Esophagus squamous epithelium (tissue), 5 donors: ENCODE results near the gene ENTPD3. TPM values are rescaled to one million over a fixed set of nuclear protein-coding genes. Genes with fewer than 3 reads are reported as not detected.

Experiments
- DNase-seq: peaks from one replicate; lab custom pipeline; 2025; lab: John Stamatoyannopoulos, UW
- H3K27ac ChIP-seq, 4 donors: fragments of 200-600 bp; sonication (generic); one replicate each; pipeline ENCODE4 v1.5.1; 2016 to 2019; ENCODE audit warnings: mild to moderate bottlenecking in 1 of 4
- H3K27me3 ChIP-seq, 4 donors: fragments of 200-600 bp; sonication (generic); 1 replicate in 3 of 4; 2 replicates in 1 of 4; pipeline versions ENCODE4 v1.5.1 to v1.6.0; 2017 to 2021; ENCODE audit warnings: antibody characterized with exemption in 1 of 4
- H3K36me3 ChIP-seq, 3 donors: fragments of 200-600 bp; sonication (generic); one replicate each; pipeline ENCODE4 v1.5.1; 2016 to 2019
- H3K4me1 ChIP-seq, 3 donors: fragments of 200-600 bp; sonication (generic); one replicate each; pipeline ENCODE4 v1.5.1; 2017 to 2019
- H3K4me3 ChIP-seq, 4 donors: fragments of 200-600 bp; sonication (generic); 1 replicate in 3 of 4; 2 replicates in 1 of 4; pipeline ENCODE4 v1.5.1; 2016 to 2019; ENCODE audit warnings: mild to moderate bottlenecking in 2 of 4, moderate library complexity in 1 of 4
- H3K9me3 ChIP-seq, 3 donors: fragments of 200-600 bp; sonication (generic); one replicate each; pipeline ENCODE4 v1.5.1; 2016 to 2019
- CTCF ChIP-seq, 6 experiments: fragments of 450-650 bp in 4 of 6; fragments of 200-600 bp in 2 of 6; sonication (generic) in 2 of 6; IDR thresholded peaks; one replicate each; pipeline ENCODE4 v1.5.1; 2016 to 2019; ENCODE audit warnings: antibody characterized with exemption in 6 of 6, mild to moderate bottlenecking in 4 of 6, moderate library complexity in 4 of 6
- POLR2A ChIP-seq, 4 donors: fragments of 450-650 bp; IDR thresholded peaks; one replicate each; pipeline ENCODE4 v1.6.1; 2017; ENCODE audit warnings: antibody characterized with exemption in 4 of 4, mild to moderate bottlenecking in 4 of 4, moderate library complexity in 3 of 4
- WGBS, 2 donors: methylation state at CpG; one replicate each; pipeline ENCODE4 v1.1.5; 2018; 5-methylcytosine and 5-hydroxymethylcytosine counted together
- intact Hi-C: fragments of 100-400 bp; cut with DNase I; formaldehyde crosslinking; loops from one replicate; pipeline ENCODE4 v1.15.0; 2022
- total RNA-seq, 4 donors: library from RNA; depleted of rRNA; stranded (reverse); fragments of >200 nt; gene quantifications; one replicate each; pipeline ENCODE4 v1.1.0, GENCODE V29; 2016
- donor health status: DM: yes; HTN: yes; CAD: no.

ENTPD3 gene
- total RNA-seq, 4 donors from 2014 or later: 9.1 to 11.6 (median 9.7) TPM

GRCh38 chr3:40386213-40386612 lies 771 bp upstream of the ENTPD3 start:
- 100% methylated on average over 2 of the region's 3 CpGs; no CpG with 5 or more reads in 1 of the 2 donors for WGBS, 2 donors
- intact Hi-C loops: no loop called here

DNA sequence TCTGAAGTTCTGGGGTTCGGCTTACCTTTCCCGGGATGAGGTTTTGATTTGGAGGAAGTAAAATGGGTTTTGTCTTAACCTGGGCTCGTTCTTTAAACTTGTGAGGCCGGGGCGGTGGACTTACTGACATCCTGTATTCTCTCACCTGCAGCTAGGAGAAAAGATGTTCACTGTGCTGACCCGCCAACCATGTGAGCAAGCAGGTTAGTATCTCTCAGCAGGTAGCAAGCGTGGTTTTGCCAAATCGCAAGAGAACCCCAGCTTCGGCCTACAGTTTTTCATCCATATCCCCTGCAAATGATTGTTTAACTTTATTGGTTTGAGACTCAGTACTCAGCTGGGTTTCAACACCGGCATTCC lies 891 bp downstream of the ENTPD3 start:
- peaks cover 3 to 26% (median 6%) of the 10 kb centered on the region in 3 donors for H3K4me1 ChIP-seq
- intact Hi-C loops: no loop called here
- H3K9me3 ChIP-seq: no peaks in the 10 kb centered on the region
- H3K4me3 ChIP-seq: peak overlapping the region; percentile 46 to 70 (median 60)
- H3K27me3 ChIP-seq: peaks cover 0 to 19% (median 0%) of the 10 kb centered on the region in 4 donors
- WGBS, 2 donors: 51 to 76% methylated on average over 6 to 10 of the region's 10 CpGs
- peak in 1 of 6 experiments; percentile 21 for TF ChIP-seq CTCF (IDR thresholded peaks at IDR 0.05)
- no peak for TF ChIP-seq POLR2A (IDR thresholded peaks at IDR 0.05)
- H3K36me3 ChIP-seq: peaks cover 0 to 21% (median 0%) of the 10 kb centered on the region in 3 donors
- H3K27ac ChIP-seq: peak overlapping the region; percentile 6 to 80 (median 64)
- no peak for DNase-seq

More at GRCh38 chr3:40386213-40386612, 771 bp upstream of the ENTPD3 start:
- no peak for DNase-seq
- H3K27me3 ChIP-seq: peaks cover 0 to 19% (median 0%) of the 10 kb centered on the region in 4 donors
- H3K9me3 ChIP-seq: no peaks in the 10 kb centered on the region
- H3K27ac ChIP-seq: no peak overlapping the region
- peaks cover 3 to 26% (median 6%) of the 10 kb centered on the region in 3 donors for H3K4me1 ChIP-seq
- H3K36me3 ChIP-seq: peaks cover 0 to 9% (median 0%) of the 10 kb centered on the region in 3 donors
- TF ChIP-seq POLR2A (IDR thresholded peaks at IDR 0.05): no peak
- TF ChIP-seq CTCF (IDR thresholded peaks at IDR 0.05): no peak
- no peak overlapping the region for H3K4me3 ChIP-seq

- intact Hi-C loops: no loop called here
- 57 to 82% methylated on average over 5 of the region's 5 CpGs for WGBS, 2 donors
- TF ChIP-seq POLR2A (IDR thresholded peaks at IDR 0.05) (no peak), CTCF (IDR thresholded peaks at IDR 0.05) (no peak)
- Histone ChIP-seq H3K27me3 (no peaks in the 10 kb centered on the region), H3K27ac (no peak overlapping the region), H3K9me3 (no peaks in the 10 kb centered on the region), H3K4me1 (no peaks in the 10 kb centered on the region), H3K36me3 (peaks cover 0 to 60% (median 0%) of the 10 kb centered on the region in 3 donors), H3K4me3 (no peak overlapping the region)
- no peak for DNase-seq
These were observed 9.4 kb downstream of the ENTPD3 start for GRCh38 chr3:40396406-40396805.

DNA sequence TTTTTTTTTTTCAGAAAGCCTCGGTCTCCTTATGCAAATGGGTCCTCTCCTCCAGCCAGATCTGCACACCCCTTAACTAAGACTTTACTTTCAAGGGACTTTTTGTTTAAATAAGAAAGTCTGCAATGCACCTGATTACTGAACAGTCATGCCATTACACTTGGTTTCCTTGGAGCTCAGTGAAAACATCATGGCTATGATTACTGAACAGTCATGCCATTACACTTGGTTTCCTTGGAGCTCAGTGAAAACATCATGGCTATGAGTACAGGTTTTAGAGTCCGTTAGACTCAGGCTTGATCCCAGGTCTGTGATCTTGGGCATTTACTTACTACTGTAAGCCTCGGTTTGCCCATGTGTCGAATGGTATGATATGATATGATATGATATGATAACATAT lies 10.1 kb downstream of the ENTPD3 start:
- no peak overlapping the region for H3K4me3 ChIP-seq
- no peaks in the 10 kb centered on the region for H3K27me3 ChIP-seq
- DNase-seq: no peak
- H3K9me3 ChIP-seq: no peaks in the 10 kb centered on the region
- no peak overlapping the region for H3K27ac ChIP-seq
- TF ChIP-seq CTCF (IDR thresholded peaks at IDR 0.05): no peak
- TF ChIP-seq POLR2A (IDR thresholded peaks at IDR 0.05): no peak
- H3K4me1 ChIP-seq: no peaks in the 10 kb centered on the region
- WGBS, 2 donors: 73 to 83% methylated on average over 4 of the region's 4 CpGs
- peaks cover 0 to 60% (median 0%) of the 10 kb centered on the region in 3 donors for H3K36me3 ChIP-seq
- intact Hi-C loops: no loop called here

GRCh38 chr3:40397912-40398311 lies 10.9 kb downstream of the ENTPD3 start:
- Histone ChIP-seq H3K9me3 (no peaks in the 10 kb centered on the region), H3K4me1 (no peaks in the 10 kb centered on the region), H3K36me3 (peaks cover 0 to 60% (median 0%) of the 10 kb centered on the region in 3 donors), H3K27me3 (no peaks in the 10 kb centered on the region), H3K27ac (no peak overlapping the region), H3K4me3 (no peak overlapping the region)
- DNase-seq: no peak
- 77 to 88% methylated on average over 4 of the region's 4 CpGs for WGBS, 2 donors
- intact Hi-C loops: no loop called here
- TF ChIP-seq CTCF (IDR thresholded peaks at IDR 0.05) (no peak), POLR2A (IDR thresholded peaks at IDR 0.05) (no peak)
